ENCODE results near the gene ARSG.

- TF ChIP-seq POLR2A (IDR thresholded peaks at IDR 0.05) (no peak), CTCF (IDR thresholded peaks at IDR 0.05) (no peak), POLR2AphosphoS5 (IDR thresholded peaks at IDR 0.05) (no peak)
Observed at GRCh38 chr17:68417317-68417716, 126.0 kb downstream of the ARSG start.
